NCI-H146 treated with DMSO at 0.1 percent for 48 hours (cell line): ENCODE measurements around the gene PSAP.

Experiments used
- DNase-seq: peaks from one replicate; lab custom pipeline; 2025; ENCODE audit not compliant: unreplicated experiment; lab: John Stamatoyannopoulos, UW

Gene PSAP

GRCh38 chr10:71770255-71770654 is 80.8 kb downstream of the PSAP start:
- DNase-seq: no peak

- no peak for DNase-seq
Observed at GRCh38 chr10:71769279-71769823, 81.7 kb downstream of the PSAP start.

DNA sequence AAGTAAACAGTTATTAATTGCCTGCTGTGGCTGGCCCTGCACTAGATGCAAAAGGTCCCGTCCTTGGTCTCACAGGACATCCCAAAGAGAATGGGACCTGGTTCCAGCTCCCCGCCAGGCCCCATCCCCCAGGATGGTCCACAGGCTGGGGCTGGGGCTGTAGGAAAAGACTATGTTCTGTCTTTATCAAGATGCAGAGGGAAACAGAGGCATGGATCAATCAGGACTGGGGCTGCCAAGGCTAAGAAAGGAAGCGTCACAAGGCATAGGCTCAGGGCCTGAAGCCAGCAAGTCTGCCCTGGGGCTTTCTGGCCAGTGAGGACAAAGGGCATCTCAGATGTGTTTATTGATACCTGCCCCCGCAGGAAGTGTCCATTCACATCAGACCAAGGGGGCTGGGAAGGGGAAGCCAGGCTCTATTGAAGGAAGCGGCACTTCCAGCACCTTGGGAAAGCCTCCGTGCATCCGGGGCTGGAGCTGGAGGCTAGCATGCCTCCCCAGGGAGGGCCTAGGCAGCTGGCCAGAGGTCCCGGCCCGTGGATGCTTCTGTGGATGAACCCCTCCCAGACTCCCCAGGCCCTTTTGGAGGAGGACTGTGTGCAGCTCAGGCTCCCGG is 83.5 kb downstream of the PSAP start:
- DNase-seq: no peak

DNA sequence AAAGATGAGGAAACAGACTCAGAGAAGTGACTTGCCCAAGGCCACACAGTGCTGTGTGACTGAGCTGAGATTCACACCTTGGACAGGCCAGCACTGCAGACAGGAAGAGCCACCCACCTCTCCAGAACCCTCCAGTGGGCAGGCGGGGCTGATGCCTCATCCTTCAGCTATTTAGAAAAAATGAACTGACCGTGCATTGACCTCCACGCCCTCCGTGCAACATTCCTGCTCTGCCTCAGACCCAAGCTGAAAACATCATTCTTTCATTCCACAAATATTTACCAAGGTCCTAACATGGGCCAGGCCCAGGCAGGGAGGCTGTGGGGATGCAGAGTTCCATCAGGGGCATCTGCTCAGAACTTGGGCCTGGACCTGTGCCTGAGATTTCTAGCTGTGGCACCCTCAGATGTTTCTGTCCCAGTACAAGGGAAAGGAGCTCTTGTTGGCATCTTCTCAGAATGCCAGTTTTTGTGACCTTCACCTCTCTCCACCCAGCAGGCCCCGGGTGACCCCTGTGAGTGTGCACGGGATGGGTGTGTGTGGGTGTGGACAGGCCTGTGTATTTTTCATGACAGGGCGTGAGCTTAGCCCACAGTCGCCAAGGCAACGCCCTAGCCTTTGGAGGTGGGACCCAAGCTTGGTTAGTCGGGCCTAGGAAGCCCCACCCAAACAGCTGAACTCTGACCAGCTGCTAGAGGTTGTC is 84.2 kb downstream of the PSAP start:
- peak; percentile 26 for DNase-seq
